H1 (cell line): ENCODE data around the gene RAMP3. TPM values are rescaled to one million over a fixed set of nuclear protein-coding genes. Genes with fewer than 3 reads are reported as not detected.

Experiments
- CTCF ChIA-PET: fragments of 300-600 bp; sonication (Branson Sonifier 250); formaldehyde crosslinking; loops from one replicate; lab custom pipeline; 2021; ENCODE audit not compliant: partially characterized antibody; lab: Charles Lee
- POLR2A ChIA-PET: fragments of 300-600 bp; sonication (Branson Sonifier 250); formaldehyde crosslinking; loops from one replicate; lab custom pipeline; 2021; ENCODE audit warnings: inconsistent platforms; ENCODE audit not compliant: partially characterized antibody; lab: Charles Lee
- DNase-seq, 2 experiments: peaks; one replicate each; pipeline versions ENCODE4 v3.0.0 to v3.0.0-alpha.2; 2010 to 2022; ENCODE audit warnings: low spot score in 2 of 2, low read depth in 1 of 2, mixed read lengths in 1 of 2
- FAIRE-seq: peaks from 2 replicates; lab custom pipeline; 2011; peaks lifted over from hg19 to GRCh38; lab: Jason Lieb, UNC
- H2AFZ ChIP-seq: 2 replicates; pipeline ENCODE4 v1.8.1; 2012; ENCODE audit warnings: low read length, inconsistent platforms
- H2AK5ac ChIP-seq: 2 replicates; pipeline ENCODE4 v1.6.1; 2013; ENCODE audit warnings: low read depth, low read length
- H2BK120ac ChIP-seq: replicated peaks from 2 replicates; pipeline ENCODE3; 2013; ENCODE audit warnings: low read depth, low read length, inconsistent platforms
- H2BK12ac ChIP-seq: 2 replicates; pipeline ENCODE4 v1.6.1; 2013; ENCODE audit warnings: low read depth, low read length
- H2BK15ac ChIP-seq: 2 replicates; pipeline ENCODE4 v1.6.1; 2013; ENCODE audit warnings: low read length
- H2BK20ac ChIP-seq: 2 replicates; pipeline ENCODE4 v1.6.1; 2013; ENCODE audit warnings: low read length
- H2BK5ac ChIP-seq: 2 replicates; pipeline ENCODE4 v1.6.1; 2013; ENCODE audit warnings: low read depth, low read length
- H3K14ac ChIP-seq: 2 replicates; pipeline ENCODE4 v1.6.1; 2013; ENCODE audit warnings: inconsistent platforms; ENCODE audit not compliant: insufficient read length
- H3K18ac ChIP-seq: 2 replicates; pipeline ENCODE4 v1.6.1; 2013; ENCODE audit warnings: low read length; ENCODE audit errors: extremely low read depth
- H3K23ac ChIP-seq: 2 replicates; pipeline ENCODE4 v1.6.1; 2013; ENCODE audit warnings: inconsistent platforms; ENCODE audit not compliant: insufficient read length
- H3K23me2 ChIP-seq: 2 replicates; pipeline ENCODE4 v1.6.1; 2013; ENCODE audit warnings: low read depth, low read length
- H3K27ac ChIP-seq: 2 replicates; pipeline ENCODE4 v1.6.1; 2011; ENCODE audit warnings: low read depth, low read length, inconsistent platforms
- H3K27me3 ChIP-seq, 4 experiments: replicated peaks in 1 of 4; 1 replicate in 1 of 4; 2 replicates in 3 of 4; pipeline versions ENCODE4 v1.6.1 to v1.8.1; 2011 to 2013; ENCODE audit warnings: low read length in 3 of 4, mild to moderate bottlenecking in 3 of 4, inconsistent platforms in 2 of 4, mixed read lengths in 2 of 4, moderate library complexity in 1 of 4; ENCODE audit not compliant: control insufficient read depth in 3 of 4, insufficient read depth in 3 of 4; ENCODE audit errors: extremely low read depth in 1 of 4
- H3K36me3 ChIP-seq, 4 experiments: 2 replicates each; pipeline versions ENCODE4 v1.6.1 to v1.8.1; 2011 to 2013; ENCODE audit warnings: mild to moderate bottlenecking in 4 of 4, low read length in 3 of 4, moderate library complexity in 2 of 4, control low read depth in 1 of 4, inconsistent platforms in 1 of 4; ENCODE audit not compliant: insufficient read depth in 4 of 4, control insufficient read depth in 2 of 4
- H3K4ac ChIP-seq: replicated peaks from 2 replicates; pipeline ENCODE3; 2013; ENCODE audit warnings: low read length, low read depth, mixed read lengths, inconsistent platforms; ENCODE audit not compliant: insufficient read length
- H3K4me1 ChIP-seq, 4 experiments: replicated peaks in 1 of 4; 1 replicate in 1 of 4; 2 replicates in 3 of 4; pipeline versions ENCODE4 v1.6.1 to v1.8.1; 2011 to 2013; ENCODE audit warnings: low read length in 3 of 4, inconsistent platforms in 2 of 4, mixed read lengths in 1 of 4; ENCODE audit not compliant: insufficient read depth in 4 of 4, control insufficient read depth in 3 of 4
- H3K4me2 ChIP-seq, 2 experiments: 2 replicates each; pipeline versions ENCODE4 v1.6.1 to v1.8.1; 2011 to 2013; ENCODE audit warnings: low read depth in 2 of 2, low read length in 2 of 2, control low read depth in 1 of 2, inconsistent platforms in 1 of 2, mild to moderate bottlenecking in 1 of 2; ENCODE audit not compliant: insufficient read depth in 1 of 2
- H3K4me3 ChIP-seq, 4 experiments: fragments of 200-600, 300-600 bp in 1 of 4; sonication (generic), shearing (Covaris generic), sonication (Bioruptor Twin) in 1 of 4; 2 replicates each; pipeline versions ENCODE4 v1.5.1 to v1.8.1; 2011 to 2016; ENCODE audit warnings: low read length in 4 of 4, low read depth in 3 of 4, control low read depth in 2 of 4, inconsistent platforms in 2 of 4, mild to moderate bottlenecking in 2 of 4, mixed read lengths in 1 of 4, moderate library complexity in 1 of 4; ENCODE audit not compliant: insufficient read depth in 2 of 4; ENCODE audit errors: extremely low read depth in 1 of 4
- H3K56ac ChIP-seq: replicated peaks from 2 replicates; pipeline ENCODE3; 2013; ENCODE audit warnings: low read depth, mild to moderate bottlenecking, mixed read lengths, low read length, inconsistent platforms; ENCODE audit not compliant: insufficient read length
- H3K79me1 ChIP-seq: 2 replicates; pipeline ENCODE4 v1.6.1; 2013; ENCODE audit warnings: low read depth, low read length, control low read depth
- H3K79me2 ChIP-seq, 2 experiments: 2 replicates each; pipeline versions ENCODE4 v1.6.1 to v1.8.1; 2012 to 2013; ENCODE audit warnings: low read length in 2 of 2, mild to moderate bottlenecking in 2 of 2, inconsistent platforms in 1 of 2; ENCODE audit not compliant: insufficient read depth in 2 of 2, control insufficient read depth in 1 of 2
- H3K9ac ChIP-seq, 4 experiments: replicated peaks in 1 of 4; 1 replicate in 1 of 4; 2 replicates in 3 of 4; pipeline versions ENCODE4 v1.6.1 to v1.8.1; 2011 to 2013; ENCODE audit warnings: low read depth in 3 of 4, low read length in 3 of 4, control low read depth in 2 of 4, mild to moderate bottlenecking in 2 of 4, moderate library complexity in 2 of 4, inconsistent platforms in 1 of 4; ENCODE audit errors: extremely low read depth in 1 of 4
- H3K9me3 ChIP-seq, 2 experiments: 2 replicates each; pipeline versions ENCODE4 v1.6.1 to v1.8.1; 2012 to 2013; ENCODE audit warnings: mild to moderate bottlenecking in 2 of 2, moderate library complexity in 2 of 2, control low read depth in 1 of 2, inconsistent platforms in 1 of 2, low read depth in 1 of 2, low read length in 1 of 2, mixed read lengths in 1 of 2; ENCODE audit not compliant: insufficient read depth in 2 of 2
- H4K20me1 ChIP-seq, 2 experiments: replicated peaks in 1 of 2; 2 replicates each; pipeline versions ENCODE3 to v1.8.1; 2011 to 2013; ENCODE audit warnings: inconsistent platforms in 2 of 2, low read length in 2 of 2, mild to moderate bottlenecking in 1 of 2; ENCODE audit not compliant: insufficient read depth in 2 of 2, control insufficient read depth in 1 of 2
- H4K5ac ChIP-seq: 2 replicates; pipeline ENCODE4 v1.6.1; 2013; ENCODE audit warnings: low read length, low read depth, mixed read lengths, inconsistent platforms; ENCODE audit not compliant: insufficient read length
- H4K8ac ChIP-seq: 2 replicates; pipeline ENCODE4 v1.8.0; 2013; ENCODE audit warnings: mild to moderate bottlenecking, moderate library complexity, low read length, inconsistent platforms; ENCODE audit not compliant: insufficient read depth; ENCODE audit errors: extremely low read depth
- H4K91ac ChIP-seq: replicated peaks from 2 replicates; pipeline ENCODE3; 2013; ENCODE audit warnings: low read length, mixed read lengths, inconsistent platforms; ENCODE audit not compliant: insufficient read length
- ASH2L ChIP-seq: fragments of 200-600, 300-600 bp; sonication (generic); IDR thresholded peaks from one replicate; pipeline ENCODE4 v1.7.1; 2017; ENCODE audit warnings: low read length
- BRCA1 ChIP-seq: IDR thresholded peaks from 2 replicates; pipeline ENCODE4 v1.6.1; 2012; ENCODE audit warnings: low read depth, low read length, improper control_type of control experiment
- CBX5 ChIP-seq: fragments of 300-800, 300-1000 bp; sonication (generic); IDR thresholded peaks from 2 replicates; pipeline ENCODE4 v1.7.1; 2016; ENCODE audit warnings: antibody characterized with exemption, low read length, low read depth
- CHD1 ChIP-seq: IDR thresholded peaks from 2 replicates; pipeline ENCODE4 v1.6.1; 2012; ENCODE audit warnings: low read depth, low read length, improper control_type of control experiment
- CREB1 ChIP-seq: IDR thresholded peaks from 2 replicates; pipeline ENCODE4 v1.6.1; 2012; ENCODE audit warnings: inconsistent platforms
- CTBP2 ChIP-seq: IDR thresholded peaks from 2 replicates; pipeline ENCODE4 v1.7.0; 2011; ENCODE audit warnings: borderline replicate concordance, mild to moderate bottlenecking, moderate library complexity, mixed read lengths, low read length; ENCODE audit not compliant: insufficient read depth, insufficient read length
- EGR1 ChIP-seq: IDR thresholded peaks from 2 replicates; pipeline ENCODE4 v1.6.1; 2011; ENCODE audit warnings: low read depth, low read length, borderline replicate concordance
- JUN ChIP-seq: IDR thresholded peaks from 2 replicates; pipeline ENCODE4 v1.6.1; 2011; ENCODE audit warnings: low read depth, mild to moderate bottlenecking, improper control_type of control experiment, low read length
- KDM1A ChIP-seq: fragments of 200-600, 300-600 bp; sonication (generic); IDR thresholded peaks from 2 replicates; pipeline ENCODE4 v1.7.1; 2016; ENCODE audit warnings: mild to moderate bottlenecking, low read length, borderline replicate concordance
- SUZ12 ChIP-seq: fragments of 200-600 bp; sonication (generic); IDR thresholded peaks from 2 replicates; pipeline ENCODE4 v1.6.1; 2012; ENCODE audit warnings: mild to moderate bottlenecking, inconsistent platforms, low read length, moderate library complexity, mixed read lengths
- TAF1 ChIP-seq: IDR thresholded peaks from 2 replicates; pipeline ENCODE4 v1.6.1; 2011; ENCODE audit warnings: mild to moderate bottlenecking, low read depth, low read length
- ZNF274 ChIP-seq: IDR thresholded peaks from 2 replicates; pipeline ENCODE4 v1.7.0; 2012; ENCODE audit warnings: low read length, borderline replicate concordance; ENCODE audit errors: extremely low read depth
- WGBS, 2 experiments: shearing (Covaris generic) in 1 of 2; methylation state at CpG; one replicate each; pipeline versions ENCODE4 v1.1.6 to v1.1.7; 2013 to 2015; ENCODE audit warnings: low lambda C conversion rate in 2 of 2, mixed read lengths in 2 of 2, inconsistent platforms in 1 of 2, low coverage in 1 of 2, missing lambda C conversion rate in 1 of 2; ENCODE audit not compliant: insufficient replicate concordance in 2 of 2, insufficient coverage in 1 of 2, insufficient read length in 1 of 2; ENCODE audit errors: extremely low coverage in 1 of 2, missing lambda C conversion rate in 1 of 2; 5-methylcytosine and 5-hydroxymethylcytosine counted together
- polyA plus RNA-seq, 7 experiments: library from polyadenylated mRNA; depleted of rRNA in 3 of 7; stranded (reverse) in 5 of 7; unstranded in 2 of 7; fragments of >200 nt in 5 of 7; fragments of 200-250 nt in 2 of 7; gene quantifications; 1 replicate in 5 of 7; 2 replicates in 1 of 7; 4 replicates in 1 of 7; pipeline versions ENCODE4 v1.2.1 to v1.2.3, GENCODE V29; 2011 to 2013; ENCODE audit warnings: missing spikeins in 2 of 7, mixed read lengths in 2 of 7
- total RNA-seq: library from RNA; stranded (reverse); fragmentation: NEBNext Ultra II Directional; extraction: Animal tissue kit (Norgen Biotek cat#: 25700); gene quantifications from 2 replicates; pipeline ENCODE4 v1.2.1, GENCODE V29; 2021
- TF ChIP-seq, protein P1 (sequence below): IDR thresholded peaks from 2 replicates; pipeline ENCODE4 v1.6.1; 2012; ENCODE audit warnings: low read length, inconsistent platforms

The RAMP3 gene
- total and polyA plus RNA-seq, 2 of the 8 experiments (the other 6 are each of a cell fraction or from before 2014, with no cell fraction given), result 0.88 to 0.98 TPM

DNA sequence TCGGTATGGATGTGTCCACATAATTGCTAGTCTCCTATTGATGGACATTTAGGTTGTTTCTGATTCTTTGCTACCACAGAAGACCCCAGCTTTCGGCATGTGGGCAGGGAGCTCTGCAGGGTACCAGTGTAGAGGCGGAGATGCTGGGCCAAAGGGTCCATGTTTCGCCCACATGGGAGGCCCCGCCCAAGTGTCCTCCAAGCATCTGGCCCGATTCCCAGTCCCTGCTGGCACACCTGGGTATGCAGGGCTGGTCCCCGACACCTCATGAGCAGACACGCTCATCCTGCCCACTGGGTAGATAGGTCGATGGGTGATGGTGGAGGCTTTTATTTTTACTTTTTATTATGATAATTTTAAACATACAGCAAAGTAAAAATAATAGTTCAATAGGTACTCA is 26.7 kb upstream of the RAMP3 start:
- Histone ChIP-seq H3K79me1 (no peaks in the 10 kb centered on the region), H2BK12ac (no peak overlapping the region), H3K79me2 (no peaks in the 10 kb centered on the region), H3K9ac (no peak overlapping the region), H4K91ac (no peak overlapping the region), H3K36me3 (no peaks in the 10 kb centered on the region), H3K18ac (no peak overlapping the region), H4K20me1 (no peaks in the 10 kb centered on the region), H3K4me1 (no peaks in the 10 kb centered on the region), H3K27ac (no peak overlapping the region), H4K5ac (no peak overlapping the region), H2BK5ac (no peak overlapping the region), H2AFZ (no peak overlapping the region), H3K4me2 (no peak overlapping the region), H4K8ac (no peak overlapping the region), H3K9me3 (no peaks in the 10 kb centered on the region), H2BK20ac (no peak overlapping the region), H3K56ac (no peak overlapping the region), H2BK15ac (no peak overlapping the region), H2AK5ac (no peak overlapping the region), H3K23ac (no peak overlapping the region), H3K27me3 (no peaks in the 10 kb centered on the region), H3K4me3 (no peak overlapping the region), H3K23me2 (no peaks in the 10 kb centered on the region), H2BK120ac (no peak overlapping the region), H3K4ac (no peak overlapping the region), H3K14ac (no peak overlapping the region)
- 83% methylated on average over 9 of the region's 9 CpGs; no CpG with 5 or more reads in 1 of the 2 experiments for WGBS, 2 experiments
- CTCF ChIA-PET, result no interaction called here
- FAIRE-seq (no peak), DNase-seq (no peak)
- POLR2A ChIA-PET, result interaction anchor here (1.0 to 1.7 kb wide), 3 partner anchors 19 to 145 kb away, joined by 3 to 7 read pairs (median 5); partner anchors contain the start of gene TBRG4
- TF ChIP-seq SUZ12, result no peak
- TF ChIP-seq EGR1, result no peak
- no peak for TF ChIP-seq JUN
- TF ChIP-seq TAF1, result no peak
- TF ChIP-seq ZNF274, result no peak
- no peak for TF ChIP-seq CBX5
- TF ChIP-seq CHD1, result no peak
- no peak for TF ChIP-seq CREB1
- TF ChIP-seq BRCA1, result no peak
- no peak for TF ChIP-seq CTBP2
- no peak for TF ChIP-seq ASH2L
- TF ChIP-seq, protein P1, sequence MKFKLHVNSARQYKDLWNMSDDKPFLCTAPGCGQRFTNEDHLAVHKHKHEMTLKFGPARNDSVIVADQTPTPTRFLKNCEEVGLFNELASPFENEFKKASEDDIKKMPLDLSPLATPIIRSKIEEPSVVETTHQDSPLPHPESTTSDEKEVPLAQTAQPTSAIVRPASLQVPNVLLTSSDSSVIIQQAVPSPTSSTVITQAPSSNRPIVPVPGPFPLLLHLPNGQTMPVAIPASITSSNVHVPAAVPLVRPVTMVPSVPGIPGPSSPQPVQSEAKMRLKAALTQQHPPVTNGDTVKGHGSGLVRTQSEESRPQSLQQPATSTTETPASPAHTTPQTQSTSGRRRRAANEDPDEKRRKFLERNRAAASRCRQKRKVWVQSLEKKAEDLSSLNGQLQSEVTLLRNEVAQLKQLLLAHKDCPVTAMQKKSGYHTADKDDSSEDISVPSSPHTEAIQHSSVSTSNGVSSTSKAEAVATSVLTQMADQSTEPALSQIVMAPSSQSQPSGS, result no peak
- no peak for TF ChIP-seq KDM1A
